H9 (cell line): Measurements from ENCODE around the gene RANGAP1. TPM values are rescaled to one million over a fixed set of nuclear protein-coding genes. Genes with fewer than 3 reads are reported as not detected.

Source experiments
- DNase-seq: peaks from one replicate; pipeline ENCODE4 v3.0.0-alpha.2; 2017
- H2AFZ ChIP-seq: one replicate; pipeline ENCODE4 v1.6.1; 2013; ENCODE audit warnings: mild to moderate bottlenecking, low read length, control low read depth, moderate library complexity
- H2AK5ac ChIP-seq: 2 replicates; pipeline ENCODE4 v1.6.1; 2013; ENCODE audit warnings: low read length, control low read depth, mixed read lengths; ENCODE audit not compliant: insufficient read length
- H2BK120ac ChIP-seq: one replicate; pipeline ENCODE4 v1.6.1; 2013; ENCODE audit warnings: low read depth, mild to moderate bottlenecking, low read length, control low read depth, inconsistent platforms; ENCODE audit not compliant: poor library complexity, severe bottlenecking
- H2BK12ac ChIP-seq: 2 replicates; pipeline ENCODE4 v1.6.1; 2013; ENCODE audit warnings: low read length, control low read depth, mixed read lengths, low read depth; ENCODE audit not compliant: insufficient read length
- H2BK15ac ChIP-seq: 2 replicates; pipeline ENCODE4 v1.6.1; 2013; ENCODE audit warnings: low read depth, low read length, control low read depth
- H2BK20ac ChIP-seq: one replicate; pipeline ENCODE4 v1.6.1; 2013; ENCODE audit warnings: low read depth, mild to moderate bottlenecking, low read length, control low read depth, inconsistent platforms; ENCODE audit not compliant: poor library complexity, severe bottlenecking
- H2BK5ac ChIP-seq: 2 replicates; pipeline ENCODE4 v1.6.1; 2013; ENCODE audit warnings: low read length, control low read depth, mixed read lengths; ENCODE audit not compliant: insufficient read length
- H3K14ac ChIP-seq: 2 replicates; pipeline ENCODE4 v1.6.1; 2013; ENCODE audit warnings: low read length, control low read depth; ENCODE audit not compliant: insufficient read depth
- H3K18ac ChIP-seq: 2 replicates; pipeline ENCODE4 v1.6.1; 2013; ENCODE audit warnings: low read depth, mild to moderate bottlenecking, mixed read lengths, low read length, control low read depth; ENCODE audit not compliant: insufficient read length
- H3K23ac ChIP-seq: 2 replicates; pipeline ENCODE4 v1.6.1; 2013; ENCODE audit warnings: low read length, control low read depth, mixed read lengths, low read depth; ENCODE audit not compliant: insufficient read length
- H3K23me2 ChIP-seq: 2 replicates; pipeline ENCODE4 v1.6.1; 2013; ENCODE audit warnings: low read depth, mild to moderate bottlenecking, mixed read lengths, low read length, control low read depth; ENCODE audit not compliant: insufficient read length, poor library complexity, severe bottlenecking
- H3K27ac ChIP-seq: 2 replicates; pipeline ENCODE4 v1.5.1; 2013; ENCODE audit warnings: low read length, control low read depth, mixed read lengths, low read depth; ENCODE audit not compliant: insufficient read length
- H3K27me3 ChIP-seq: 2 replicates; pipeline ENCODE4 v1.6.1; 2013; ENCODE audit warnings: low read length, control low read depth, inconsistent platforms; ENCODE audit not compliant: insufficient read depth
- H3K4ac ChIP-seq: 2 replicates; pipeline ENCODE4 v1.6.1; 2013; ENCODE audit warnings: low read depth, mild to moderate bottlenecking, control low read depth, inconsistent platforms, low read length, moderate library complexity
- H3K4me1 ChIP-seq: 2 replicates; pipeline ENCODE4 v1.6.1; 2013; ENCODE audit warnings: low read length, control low read depth, inconsistent platforms; ENCODE audit not compliant: insufficient read depth
- H3K4me2 ChIP-seq: 2 replicates; pipeline ENCODE4 v1.6.1; 2013; ENCODE audit warnings: low read length, control low read depth, mixed read lengths; ENCODE audit not compliant: insufficient read length, insufficient read depth
- H3K56ac ChIP-seq: 2 replicates; pipeline ENCODE4 v1.6.1; 2013; ENCODE audit warnings: low read depth, mild to moderate bottlenecking, mixed read lengths, low read length, control low read depth; ENCODE audit not compliant: insufficient read length
- H3K79me1 ChIP-seq: 2 replicates; pipeline ENCODE4 v1.6.1; 2013; ENCODE audit warnings: low read depth, mild to moderate bottlenecking, moderate library complexity, low read length, control low read depth, inconsistent platforms; ENCODE audit not compliant: insufficient read depth, poor library complexity, severe bottlenecking
- H3K79me2 ChIP-seq: 2 replicates; pipeline ENCODE4 v1.6.1; 2013; ENCODE audit warnings: low read length, control low read depth, inconsistent platforms; ENCODE audit not compliant: insufficient read depth
- H3K9ac ChIP-seq: 2 replicates; pipeline ENCODE4 v1.6.1; 2013; ENCODE audit warnings: low read length, control low read depth, mixed read lengths; ENCODE audit not compliant: insufficient read length; ENCODE audit errors: extremely low read depth
- H3K9me3 ChIP-seq: one replicate; pipeline ENCODE4 v1.6.1; 2013; ENCODE audit warnings: low read depth, low read length, inconsistent platforms; ENCODE audit not compliant: control insufficient read depth
- H3T11ph ChIP-seq: one replicate; pipeline ENCODE4 v1.6.1; 2013; ENCODE audit warnings: mild to moderate bottlenecking, low read length, control low read depth, inconsistent platforms
- H4K20me1 ChIP-seq: one replicate; pipeline ENCODE4 v1.6.1; 2013; ENCODE audit not compliant: control insufficient read depth, insufficient read length, insufficient read depth
- H4K5ac ChIP-seq: 2 replicates; pipeline ENCODE4 v1.6.1; 2013; ENCODE audit warnings: low read depth, mild to moderate bottlenecking, mixed read lengths, low read length, control low read depth; ENCODE audit not compliant: insufficient read length
- H4K8ac ChIP-seq: replicated peaks from 2 replicates; pipeline ENCODE4 v1.6.1; 2013; ENCODE audit warnings: low read length, control low read depth, mixed read lengths, low read depth; ENCODE audit not compliant: insufficient read length
- H4K91ac ChIP-seq: 2 replicates; pipeline ENCODE4 v1.6.1; 2013; ENCODE audit warnings: low read depth, mild to moderate bottlenecking, moderate library complexity, mixed read lengths, low read length, control low read depth; ENCODE audit not compliant: insufficient read length
- H3K27ac Mint-ChIP-seq, 3 experiments: 2 replicates in 2 of 3; 3 replicates in 1 of 3; pipeline ENCODE4 v1.8.0; 2020 to 2021; ENCODE audit warnings: mixed read lengths in 3 of 3, mild to moderate bottlenecking in 1 of 3, moderate library complexity in 1 of 3
- H3K27me3 Mint-ChIP-seq: 2 replicates; pipeline ENCODE4 v1.8.0; 2021; ENCODE audit warnings: low read depth, mild to moderate bottlenecking, moderate library complexity, mixed read lengths
- H3K36me3 Mint-ChIP-seq, 3 experiments: 2 replicates in 2 of 3; 3 replicates in 1 of 3; pipeline ENCODE4 v1.8.0; 2020 to 2021; ENCODE audit warnings: low read depth in 3 of 3, mixed read lengths in 3 of 3; ENCODE audit not compliant: insufficient read depth in 1 of 3
- H3K4me1 Mint-ChIP-seq, 2 experiments: 2 replicates each; pipeline ENCODE4 v1.8.0; 2020; ENCODE audit warnings: mixed read lengths in 2 of 2
- H3K4me3 Mint-ChIP-seq, 2 experiments: 2 replicates in 1 of 2; 3 replicates in 1 of 2; pipeline ENCODE4 v1.8.0; 2020 to 2021; ENCODE audit warnings: mild to moderate bottlenecking in 2 of 2, mixed read lengths in 2 of 2, moderate library complexity in 1 of 2
- H3K9me3 Mint-ChIP-seq, 2 experiments: 2 replicates in 1 of 2; 3 replicates in 1 of 2; pipeline ENCODE4 v1.8.0; 2020; ENCODE audit warnings: mild to moderate bottlenecking in 2 of 2, mixed read lengths in 2 of 2, moderate library complexity in 1 of 2
- CTCF ChIP-seq: fragments of 200-600 bp; sonication (generic); conservative IDR thresholded peaks from 3 replicates; pipeline ENCODE4 v1.8.0; 2021; ENCODE audit warnings: antibody characterized with exemption, mild to moderate bottlenecking
- whole genome bisulfite sequencing: extraction: QIAGEN DNeasy Blood & Tissue Kit; methylation state at CpG from one replicate; pipeline ENCODE4 v1.1.7; 2013; ENCODE audit warnings: missing lambda C conversion rate, low lambda C conversion rate, mixed read lengths; ENCODE audit not compliant: insufficient read length; ENCODE audit errors: extremely low coverage; 5-methylcytosine and 5-hydroxymethylcytosine counted together
- total RNA-seq: library from RNA; stranded (reverse); gene quantifications from 2 replicates; pipeline ENCODE4 v1.2.1, GENCODE V29; 2021

Gene RANGAP1
- total RNA-seq, 1 experiment from 2014 or later: 130 TPM

GRCh38 chr22:41311487-41311886 lies 25.5 kb upstream of the RANGAP1 start:
- peaks cover 14% of the 10 kb centered on the region; the same call in 1 of the 2 replicates for H3K79me2 ChIP-seq
- peaks cover 4% of the 10 kb centered on the region; the same call in 1 of the 2 replicates for H3K4me1 ChIP-seq
- no peak overlapping the region for H2BK5ac ChIP-seq
- no peak overlapping the region for H3K9ac ChIP-seq
- H3T11ph ChIP-seq: no peak overlapping the region
- no peak overlapping the region for H4K91ac ChIP-seq
- H2AK5ac ChIP-seq: no peak overlapping the region
- peaks cover 18 to 25% of the 10 kb centered on the region in 2 experiments for H3K4me1 Mint-ChIP-seq
- H3K56ac ChIP-seq: no peak overlapping the region
- peaks cover 4 to 35% (median 27%) of the 10 kb centered on the region in 3 experiments; a peak in 6 of 7 replicates for H3K36me3 Mint-ChIP-seq
- no peak overlapping the region for H2BK120ac ChIP-seq
- peaks cover 4% of the 10 kb centered on the region for H3K79me1 ChIP-seq
- H3K27ac ChIP-seq: no peak overlapping the region
- no CpG with 5 or more reads among the region's 5 CpGs for WGBS
- no peak overlapping the region; a peak in 1 of 5 replicates for H3K4me3 Mint-ChIP-seq
- no peaks in the 10 kb centered on the region for H4K20me1 ChIP-seq
- no peaks in the 10 kb centered on the region for H3K27me3 ChIP-seq
- no peak overlapping the region for H2BK20ac ChIP-seq
- H3K27me3 Mint-ChIP-seq: no peaks in the 10 kb centered on the region
- no peak overlapping the region for H4K5ac ChIP-seq
- H2AFZ ChIP-seq: no peak overlapping the region
- no peak overlapping the region for H3K4ac ChIP-seq
- H2BK15ac ChIP-seq: no peak overlapping the region
- no peak overlapping the region for H4K8ac ChIP-seq
- no peak overlapping the region for H3K4me2 ChIP-seq
- no peak overlapping the region for H3K18ac ChIP-seq
- no peak for TF ChIP-seq CTCF
- no peak overlapping the region for H3K23ac ChIP-seq
- no peaks in the 10 kb centered on the region for H3K23me2 ChIP-seq
- no peak overlapping the region for H3K14ac ChIP-seq
- no peak overlapping the region for H2BK12ac ChIP-seq
- no peak for DNase-seq
- peak overlapping the region in 2 of 3 experiments; percentile 8 to 80; a peak in 5 of 7 replicates for H3K27ac Mint-ChIP-seq
- no peaks in the 10 kb centered on the region for H3K9me3 ChIP-seq
- H3K9me3 Mint-ChIP-seq: no peaks in the 10 kb centered on the region; a peak in 1 of 5 replicates
